HEK293 (cell line): ENCODE results near the gene KLHL10.

ENCODE experiments used
- BCL11A ChIP-seq: fragments of 450-650 bp; formaldehyde crosslinking; IDR thresholded peaks from 2 replicates; pipeline ENCODE4 v1.5.1; 2016; ENCODE audit warnings: low read depth, missing biosample characterization, missing genetic modification characterization
- HOXA7 ChIP-seq: sonication (generic); formaldehyde crosslinking; IDR thresholded peaks from 2 replicates; pipeline ENCODE4 v1.8.1; 2022; ENCODE audit warnings: missing genetic modification reagents, borderline replicate concordance
- HOXD13 ChIP-seq: sonication (generic); formaldehyde crosslinking; IDR thresholded peaks from 2 replicates; pipeline ENCODE4 v1.8.0; 2022; ENCODE audit warnings: missing genetic modification reagents, borderline replicate concordance
- IKZF3 ChIP-seq: fragments of 450-650 bp; IDR thresholded peaks from 2 replicates; pipeline ENCODE4 v1.5.0; 2018; ENCODE audit warnings: missing biosample characterization, mild to moderate bottlenecking, missing genetic modification characterization, moderate library complexity
- KLF7 ChIP-seq: fragments of 450-650 bp; formaldehyde crosslinking; IDR thresholded peaks from 2 replicates; pipeline ENCODE4 v1.5.1; 2016; ENCODE audit warnings: missing biosample characterization, missing genetic modification characterization, borderline replicate concordance
- KLF8 ChIP-seq: fragments of 450-650 bp; formaldehyde crosslinking; IDR thresholded peaks from 2 replicates; pipeline ENCODE4 v1.5.1; 2016; ENCODE audit warnings: missing biosample characterization, missing genetic modification characterization
- SALL2 ChIP-seq: fragments of 450-650 bp; formaldehyde crosslinking; IDR thresholded peaks from 2 replicates; pipeline ENCODE4 v1.5.0; 2017; ENCODE audit warnings: missing biosample characterization, mild to moderate bottlenecking, missing genetic modification characterization, borderline replicate concordance
- YY2 ChIP-seq: fragments of 450-650 bp; formaldehyde crosslinking; IDR thresholded peaks from 2 replicates; pipeline ENCODE4 v1.5.1; 2016; ENCODE audit warnings: missing biosample characterization, missing genetic modification characterization
- ZBTB48 ChIP-seq: fragments of 450-650 bp; formaldehyde crosslinking; IDR thresholded peaks from 2 replicates; pipeline ENCODE4 v1.5.1; 2016; ENCODE audit warnings: missing biosample characterization, missing genetic modification characterization
- ZFP3 ChIP-seq: fragments of 450-650 bp; formaldehyde crosslinking; IDR thresholded peaks from 2 replicates; pipeline ENCODE4 v1.5.1; 2016; ENCODE audit warnings: low read depth, missing biosample characterization, missing genetic modification characterization
- ZFP41 ChIP-seq: fragments of 450-650 bp; formaldehyde crosslinking; IDR thresholded peaks from 2 replicates; pipeline ENCODE4 v1.5.1; 2016; ENCODE audit warnings: missing biosample characterization, missing genetic modification characterization, borderline replicate concordance
- ZNF114 ChIP-seq: fragments of 450-650 bp; formaldehyde crosslinking; IDR thresholded peaks from 2 replicates; pipeline ENCODE4 v1.5.0; 2017; ENCODE audit warnings: missing biosample characterization, missing genetic modification characterization
- ZNF2 ChIP-seq: fragments of 450-650 bp; formaldehyde crosslinking; IDR thresholded peaks from 2 replicates; pipeline ENCODE4 v1.5.1; 2016; ENCODE audit warnings: missing biosample characterization, missing genetic modification characterization
- ZNF211 ChIP-seq: fragments of 450-650 bp; formaldehyde crosslinking; IDR thresholded peaks from 2 replicates; pipeline ENCODE4 v1.5.1; 2016; ENCODE audit warnings: low read depth, missing biosample characterization, missing genetic modification characterization
- ZNF391 ChIP-seq: fragments of 450-650 bp; formaldehyde crosslinking; IDR thresholded peaks from 2 replicates; pipeline ENCODE4 v1.5.1; 2016; ENCODE audit warnings: low read depth, missing biosample characterization, missing genetic modification characterization, borderline replicate concordance
- ZNF404 ChIP-seq: fragments of 450-650 bp; formaldehyde crosslinking; IDR thresholded peaks from 2 replicates; pipeline ENCODE4 v1.5.1; 2017; ENCODE audit warnings: missing biosample characterization, missing genetic modification characterization
- ZNF48 ChIP-seq: fragments of 450-650 bp; formaldehyde crosslinking; IDR thresholded peaks from 2 replicates; pipeline ENCODE4 v1.5.1; 2016; ENCODE audit warnings: missing biosample characterization, missing genetic modification characterization
- ZNF585B ChIP-seq: fragments of 450-650 bp; formaldehyde crosslinking; IDR thresholded peaks from 2 replicates; pipeline ENCODE4 v1.5.1; 2016; ENCODE audit warnings: missing biosample characterization, missing genetic modification characterization
- ZNF654 ChIP-seq: fragments of 450-650 bp; formaldehyde crosslinking; IDR thresholded peaks from 2 replicates; pipeline ENCODE4 v1.5.1; 2016; ENCODE audit warnings: low read depth, missing biosample characterization, missing genetic modification characterization
- ZNF664 ChIP-seq: fragments of 450-650 bp; formaldehyde crosslinking; IDR thresholded peaks from 2 replicates; pipeline ENCODE4 v1.5.1; 2016; ENCODE audit warnings: missing biosample characterization, missing genetic modification characterization
- TF ChIP-seq, protein P1 (sequence below): fragments of 450-650 bp; formaldehyde crosslinking; IDR thresholded peaks from 2 replicates; pipeline ENCODE4 v1.5.1; 2016; ENCODE audit warnings: missing biosample characterization, missing genetic modification characterization
- TF ChIP-seq, protein P2 (sequence below): fragments of 450-650 bp; formaldehyde crosslinking; IDR thresholded peaks from 2 replicates; pipeline ENCODE4 v1.5.1; 2016; ENCODE audit warnings: missing biosample characterization, missing genetic modification characterization
- TF ChIP-seq, protein P3 (sequence below): fragments of 450-650 bp; formaldehyde crosslinking; IDR thresholded peaks from 2 replicates; pipeline ENCODE4 v1.5.1; 2017; ENCODE audit warnings: missing biosample characterization, missing genetic modification characterization
- TF ChIP-seq, protein P4 (sequence below): fragments of 450-650 bp; formaldehyde crosslinking; IDR thresholded peaks from 2 replicates; pipeline ENCODE4 v1.5.1; 2016; ENCODE audit warnings: missing biosample characterization, missing genetic modification characterization
- TF ChIP-seq, protein P5 (sequence below): fragments of 450-650 bp; formaldehyde crosslinking; IDR thresholded peaks from 2 replicates; pipeline ENCODE4 v1.5.1; 2016; ENCODE audit warnings: missing biosample characterization, missing genetic modification characterization
- TF ChIP-seq, protein P6 (sequence below): fragments of 450-650 bp; formaldehyde crosslinking; IDR thresholded peaks from 2 replicates; pipeline ENCODE4 v1.5.1; 2016; ENCODE audit warnings: missing biosample characterization, missing genetic modification characterization

KLHL10 gene

DNA sequence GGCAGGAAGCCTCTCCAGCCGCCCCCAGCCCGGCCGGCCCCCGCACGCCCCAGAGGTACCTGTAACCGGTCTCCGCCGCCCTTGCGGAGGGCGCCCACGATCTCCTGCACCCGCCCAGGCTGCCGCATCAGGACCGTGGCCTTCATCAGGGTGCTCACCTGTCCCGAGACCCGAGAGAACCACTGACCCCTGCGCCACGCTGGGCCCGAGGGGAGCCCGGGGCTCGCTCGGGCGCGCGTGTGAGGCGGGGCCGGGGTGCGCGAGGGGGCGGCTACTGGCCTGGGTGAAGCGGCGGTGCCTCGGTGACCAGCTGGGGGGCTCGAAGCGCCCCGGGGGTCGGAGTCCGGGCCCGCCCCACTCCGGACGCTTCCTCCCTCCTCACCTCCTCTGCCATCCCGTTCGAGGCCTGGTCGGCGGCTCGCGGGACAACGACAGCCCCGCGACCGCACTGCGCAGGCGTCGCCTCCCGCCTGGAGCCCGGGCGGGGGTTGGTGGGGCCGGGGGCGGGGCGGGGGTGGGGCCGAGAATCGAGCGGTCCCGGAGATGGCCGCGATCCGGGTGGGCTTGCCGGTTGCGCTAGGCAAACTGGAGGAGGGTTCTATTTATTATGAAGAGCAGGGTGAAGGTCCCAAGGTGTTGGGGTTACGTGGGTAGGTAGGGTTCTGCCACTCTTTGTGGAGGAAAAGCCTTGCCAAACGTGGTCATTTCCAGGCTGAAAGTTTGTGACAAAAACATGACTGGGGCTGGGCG is 1.6 kb upstream of the KLHL10 start, which contains the start of gene NT5C3B (continued):
- TF ChIP-seq, protein P1, sequence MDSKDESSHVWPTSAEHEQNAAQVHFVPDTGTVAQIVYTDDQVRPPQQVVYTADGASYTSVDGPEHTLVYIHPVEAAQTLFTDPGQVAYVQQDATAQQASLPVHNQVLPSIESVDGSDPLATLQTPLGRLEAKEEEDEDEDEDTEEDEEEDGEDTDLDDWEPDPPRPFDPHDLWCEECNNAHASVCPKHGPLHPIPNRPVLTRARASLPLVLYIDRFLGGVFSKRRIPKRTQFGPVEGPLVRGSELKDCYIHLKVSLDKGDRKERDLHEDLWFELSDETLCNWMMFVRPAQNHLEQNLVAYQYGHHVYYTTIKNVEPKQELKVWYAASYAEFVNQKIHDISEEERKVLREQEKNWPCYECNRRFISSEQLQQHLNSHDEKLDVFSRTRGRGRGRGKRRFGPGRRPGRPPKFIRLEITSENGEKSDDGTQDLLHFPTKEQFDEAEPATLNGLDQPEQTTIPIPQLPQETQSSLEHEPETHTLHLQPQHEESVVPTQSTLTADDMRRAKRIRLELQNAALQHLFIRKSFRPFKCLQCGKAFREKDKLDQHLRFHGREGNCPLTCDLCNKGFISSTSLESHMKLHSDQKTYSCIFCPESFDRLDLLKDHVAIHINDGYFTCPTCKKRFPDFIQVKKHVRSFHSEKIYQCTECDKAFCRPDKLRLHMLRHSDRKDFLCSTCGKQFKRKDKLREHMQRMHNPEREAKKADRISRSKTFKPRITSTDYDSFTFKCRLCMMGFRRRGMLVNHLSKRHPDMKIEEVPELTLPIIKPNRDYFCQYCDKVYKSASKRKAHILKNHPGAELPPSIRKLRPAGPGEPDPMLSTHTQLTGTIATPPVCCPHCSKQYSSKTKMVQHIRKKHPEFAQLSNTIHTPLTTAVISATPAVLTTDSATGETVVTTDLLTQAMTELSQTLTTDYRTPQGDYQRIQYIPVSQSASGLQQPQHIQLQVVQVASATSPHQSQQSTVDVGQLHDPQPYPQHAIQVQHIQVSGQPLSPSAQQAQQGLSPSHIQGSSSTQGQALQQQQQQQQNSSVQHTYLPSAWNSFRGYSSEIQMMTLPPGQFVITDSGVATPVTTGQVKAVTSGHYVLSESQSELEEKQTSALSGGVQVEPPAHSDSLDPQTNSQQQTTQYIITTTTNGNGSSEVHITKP (tag by site-specific recombination) = no peak
- TF ChIP-seq, protein P2, sequence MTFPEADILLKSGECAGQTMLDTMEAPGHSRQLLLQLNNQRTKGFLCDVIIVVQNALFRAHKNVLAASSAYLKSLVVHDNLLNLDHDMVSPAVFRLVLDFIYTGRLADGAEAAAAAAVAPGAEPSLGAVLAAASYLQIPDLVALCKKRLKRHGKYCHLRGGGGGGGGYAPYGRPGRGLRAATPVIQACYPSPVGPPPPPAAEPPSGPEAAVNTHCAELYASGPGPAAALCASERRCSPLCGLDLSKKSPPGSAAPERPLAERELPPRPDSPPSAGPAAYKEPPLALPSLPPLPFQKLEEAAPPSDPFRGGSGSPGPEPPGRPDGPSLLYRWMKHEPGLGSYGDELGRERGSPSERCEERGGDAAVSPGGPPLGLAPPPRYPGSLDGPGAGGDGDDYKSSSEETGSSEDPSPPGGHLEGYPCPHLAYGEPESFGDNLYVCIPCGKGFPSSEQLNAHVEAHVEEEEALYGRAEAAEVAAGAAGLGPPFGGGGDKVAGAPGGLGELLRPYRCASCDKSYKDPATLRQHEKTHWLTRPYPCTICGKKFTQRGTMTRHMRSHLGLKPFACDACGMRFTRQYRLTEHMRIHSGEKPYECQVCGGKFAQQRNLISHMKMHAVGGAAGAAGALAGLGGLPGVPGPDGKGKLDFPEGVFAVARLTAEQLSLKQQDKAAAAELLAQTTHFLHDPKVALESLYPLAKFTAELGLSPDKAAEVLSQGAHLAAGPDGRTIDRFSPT (tag by site-specific recombination) = no peak
- no peak for TF ChIP-seq ZNF211 (tag by site-specific recombination)
- TF ChIP-seq KLF7 (tag by site-specific recombination) = no peak
- no peak for TF ChIP-seq ZFP3
- TF ChIP-seq ZNF391 (tag by site-specific recombination) = no peak
- TF ChIP-seq ZNF664 (tag by site-specific recombination) = no peak
- no peak for TF ChIP-seq ZNF585B (tag by site-specific recombination)
- TF ChIP-seq ZBTB48 (tag by site-specific recombination) = 0 out of 2 replicates have a peak, but pooled peaks have one; percentile 11
- no peak for TF ChIP-seq HOXA7
- TF ChIP-seq, protein P3, sequence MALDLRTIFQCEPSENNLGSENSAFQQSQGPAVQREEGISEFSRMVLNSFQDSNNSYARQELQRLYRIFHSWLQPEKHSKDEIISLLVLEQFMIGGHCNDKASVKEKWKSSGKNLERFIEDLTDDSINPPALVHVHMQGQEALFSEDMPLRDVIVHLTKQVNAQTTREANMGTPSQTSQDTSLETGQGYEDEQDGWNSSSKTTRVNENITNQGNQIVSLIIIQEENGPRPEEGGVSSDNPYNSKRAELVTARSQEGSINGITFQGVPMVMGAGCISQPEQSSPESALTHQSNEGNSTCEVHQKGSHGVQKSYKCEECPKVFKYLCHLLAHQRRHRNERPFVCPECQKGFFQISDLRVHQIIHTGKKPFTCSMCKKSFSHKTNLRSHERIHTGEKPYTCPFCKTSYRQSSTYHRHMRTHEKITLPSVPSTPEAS (tag by site-specific recombination) = no peak
- TF ChIP-seq, protein P4, sequence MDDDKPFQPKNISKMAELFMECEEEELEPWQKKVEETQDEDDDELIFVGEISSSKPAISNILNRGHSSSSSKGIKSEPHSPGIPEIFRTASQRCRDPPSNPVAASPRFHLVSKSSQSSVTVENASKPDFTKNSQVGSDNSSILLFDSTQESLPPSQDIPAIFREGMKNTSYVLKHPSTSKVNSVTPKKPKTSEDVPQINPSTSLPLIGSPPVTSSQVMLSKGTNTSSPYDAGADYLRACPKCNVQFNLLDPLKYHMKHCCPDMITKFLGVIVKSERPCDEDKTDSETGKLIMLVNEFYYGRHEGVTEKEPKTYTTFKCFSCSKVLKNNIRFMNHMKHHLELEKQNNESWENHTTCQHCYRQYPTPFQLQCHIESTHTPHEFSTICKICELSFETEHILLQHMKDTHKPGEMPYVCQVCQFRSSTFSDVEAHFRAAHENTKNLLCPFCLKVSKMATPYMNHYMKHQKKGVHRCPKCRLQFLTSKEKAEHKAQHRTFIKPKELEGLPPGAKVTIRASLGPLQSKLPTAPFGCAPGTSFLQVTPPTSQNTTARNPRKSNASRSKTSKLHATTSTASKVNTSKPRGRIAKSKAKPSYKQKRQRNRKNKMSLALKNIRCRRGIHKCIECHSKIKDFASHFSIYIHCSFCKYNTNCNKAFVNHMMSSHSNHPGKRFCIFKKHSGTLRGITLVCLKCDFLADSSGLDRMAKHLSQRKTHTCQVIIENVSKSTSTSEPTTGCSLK (tag by site-specific recombination) = no peak
- TF ChIP-seq ZNF114 (tag by site-specific recombination) = no peak
- TF ChIP-seq, protein P5, sequence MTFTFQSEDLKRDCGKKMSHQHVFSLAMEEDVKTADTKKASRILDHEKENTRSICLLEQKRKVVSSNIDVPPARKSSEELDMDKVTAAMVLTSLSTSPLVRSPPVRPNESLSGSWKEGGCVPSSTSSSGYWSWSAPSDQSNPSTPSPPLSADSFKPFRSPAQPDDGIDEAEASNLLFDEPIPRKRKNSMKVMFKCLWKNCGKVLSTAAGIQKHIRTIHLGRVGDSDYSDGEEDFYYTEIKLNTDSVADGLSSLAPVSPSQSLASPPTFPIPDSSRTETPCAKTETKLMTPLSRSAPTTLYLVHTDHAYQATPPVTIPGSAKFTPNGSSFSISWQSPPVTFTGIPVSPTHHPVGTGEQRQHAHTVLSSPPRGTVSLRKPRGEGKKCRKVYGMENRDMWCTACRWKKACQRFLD = no peak
- TF ChIP-seq, protein P6, sequence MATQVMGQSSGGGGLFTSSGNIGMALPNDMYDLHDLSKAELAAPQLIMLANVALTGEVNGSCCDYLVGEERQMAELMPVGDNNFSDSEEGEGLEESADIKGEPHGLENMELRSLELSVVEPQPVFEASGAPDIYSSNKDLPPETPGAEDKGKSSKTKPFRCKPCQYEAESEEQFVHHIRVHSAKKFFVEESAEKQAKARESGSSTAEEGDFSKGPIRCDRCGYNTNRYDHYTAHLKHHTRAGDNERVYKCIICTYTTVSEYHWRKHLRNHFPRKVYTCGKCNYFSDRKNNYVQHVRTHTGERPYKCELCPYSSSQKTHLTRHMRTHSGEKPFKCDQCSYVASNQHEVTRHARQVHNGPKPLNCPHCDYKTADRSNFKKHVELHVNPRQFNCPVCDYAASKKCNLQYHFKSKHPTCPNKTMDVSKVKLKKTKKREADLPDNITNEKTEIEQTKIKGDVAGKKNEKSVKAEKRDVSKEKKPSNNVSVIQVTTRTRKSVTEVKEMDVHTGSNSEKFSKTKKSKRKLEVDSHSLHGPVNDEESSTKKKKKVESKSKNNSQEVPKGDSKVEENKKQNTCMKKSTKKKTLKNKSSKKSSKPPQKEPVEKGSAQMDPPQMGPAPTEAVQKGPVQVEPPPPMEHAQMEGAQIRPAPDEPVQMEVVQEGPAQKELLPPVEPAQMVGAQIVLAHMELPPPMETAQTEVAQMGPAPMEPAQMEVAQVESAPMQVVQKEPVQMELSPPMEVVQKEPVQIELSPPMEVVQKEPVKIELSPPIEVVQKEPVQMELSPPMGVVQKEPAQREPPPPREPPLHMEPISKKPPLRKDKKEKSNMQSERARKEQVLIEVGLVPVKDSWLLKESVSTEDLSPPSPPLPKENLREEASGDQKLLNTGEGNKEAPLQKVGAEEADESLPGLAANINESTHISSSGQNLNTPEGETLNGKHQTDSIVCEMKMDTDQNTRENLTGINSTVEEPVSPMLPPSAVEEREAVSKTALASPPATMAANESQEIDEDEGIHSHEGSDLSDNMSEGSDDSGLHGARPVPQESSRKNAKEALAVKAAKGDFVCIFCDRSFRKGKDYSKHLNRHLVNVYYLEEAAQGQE (tag by site-specific recombination) = no peak
- peak; percentile 7; the same call in 1 of the 2 replicates for TF ChIP-seq IKZF3
- no peak for TF ChIP-seq YY2 (tag by site-specific recombination)
- TF ChIP-seq ZNF404 (tag by site-specific recombination) = no peak
- TF ChIP-seq ZNF2 = no peak
- TF ChIP-seq SALL2 = no peak
- TF ChIP-seq ZNF48 (tag by site-specific recombination) = no peak
- TF ChIP-seq KLF8 = no peak
- TF ChIP-seq HOXD13 (CRISPR knock-in tag) = no peak
- no peak for TF ChIP-seq ZFP41 (tag by site-specific recombination)
- no peak for TF ChIP-seq BCL11A (tag by site-specific recombination)
- TF ChIP-seq ZNF654 (tag by site-specific recombination) = no peak
